Ishikawa (cell line): Measurements from ENCODE around the gene TRIM54.

ENCODE experiments used
- CEBPB ChIP-seq: IDR thresholded peaks from 2 replicates; pipeline ENCODE4 v1.6.1; 2012
- CREB1 ChIP-seq: IDR thresholded peaks from 2 replicates; pipeline ENCODE4 v1.6.1; 2012; ENCODE audit warnings: low read depth
- EGR1 ChIP-seq: IDR thresholded peaks from 2 replicates; pipeline ENCODE4 v1.6.1; 2012
- EP300 ChIP-seq: IDR thresholded peaks from 2 replicates; pipeline ENCODE4 v1.6.1; 2012; ENCODE audit warnings: borderline replicate concordance
- FOXM1 ChIP-seq: IDR thresholded peaks from 2 replicates; pipeline ENCODE4 v1.6.1; 2012; ENCODE audit warnings: low read depth, borderline replicate concordance
- NFIC ChIP-seq: IDR thresholded peaks from 2 replicates; pipeline ENCODE4 v1.6.1; 2012
- RAD21 ChIP-seq: IDR thresholded peaks from 2 replicates; pipeline ENCODE4 v1.6.1; 2012; ENCODE audit warnings: low read depth
- TAF1 ChIP-seq: IDR thresholded peaks from 2 replicates; pipeline ENCODE4 v1.6.1; 2012; ENCODE audit warnings: low read depth, mild to moderate bottlenecking
- TCF12 ChIP-seq: IDR thresholded peaks from 2 replicates; pipeline ENCODE4 v1.6.1; 2012; ENCODE audit warnings: low read depth
- TEAD4 ChIP-seq: IDR thresholded peaks from 2 replicates; pipeline ENCODE4 v1.6.1; 2012
- USF1 ChIP-seq: IDR thresholded peaks from 2 replicates; pipeline ENCODE4 v1.6.1; 2012
- YY1 ChIP-seq: IDR thresholded peaks from 2 replicates; pipeline ENCODE4 v1.6.1; 2012; ENCODE audit warnings: low read depth
- ZBTB7A ChIP-seq: IDR thresholded peaks from 2 replicates; pipeline ENCODE4 v1.6.1; 2012; ENCODE audit warnings: low read depth
- TF ChIP-seq, protein P1 (sequence below): IDR thresholded peaks from 2 replicates; pipeline ENCODE4 v1.6.1; 2012
- TF ChIP-seq, protein P2 (sequence below): IDR thresholded peaks from 2 replicates; pipeline ENCODE4 v1.6.1; 2012; ENCODE audit warnings: low read depth, mild to moderate bottlenecking

The TRIM54 gene

GRCh38 chr2:27315122-27315521, 32.9 kb downstream of the TRIM54 start:
- no peak for TF ChIP-seq CREB1
- TF ChIP-seq TEAD4: no peak
- TF ChIP-seq, protein P1, sequence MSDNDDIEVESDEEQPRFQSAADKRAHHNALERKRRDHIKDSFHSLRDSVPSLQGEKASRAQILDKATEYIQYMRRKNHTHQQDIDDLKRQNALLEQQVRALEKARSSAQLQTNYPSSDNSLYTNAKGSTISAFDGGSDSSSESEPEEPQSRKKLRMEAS: no peak
- TF ChIP-seq ZBTB7A: no peak
- TF ChIP-seq FOXM1: no peak
- no peak for TF ChIP-seq CEBPB
- TF ChIP-seq NFIC: no peak
- no peak for TF ChIP-seq USF1
- no peak for TF ChIP-seq RAD21
- TF ChIP-seq EP300: no peak
- no peak for TF ChIP-seq TAF1
- TF ChIP-seq YY1: no peak
- no peak for TF ChIP-seq TCF12
- TF ChIP-seq EGR1: no peak

DNA sequence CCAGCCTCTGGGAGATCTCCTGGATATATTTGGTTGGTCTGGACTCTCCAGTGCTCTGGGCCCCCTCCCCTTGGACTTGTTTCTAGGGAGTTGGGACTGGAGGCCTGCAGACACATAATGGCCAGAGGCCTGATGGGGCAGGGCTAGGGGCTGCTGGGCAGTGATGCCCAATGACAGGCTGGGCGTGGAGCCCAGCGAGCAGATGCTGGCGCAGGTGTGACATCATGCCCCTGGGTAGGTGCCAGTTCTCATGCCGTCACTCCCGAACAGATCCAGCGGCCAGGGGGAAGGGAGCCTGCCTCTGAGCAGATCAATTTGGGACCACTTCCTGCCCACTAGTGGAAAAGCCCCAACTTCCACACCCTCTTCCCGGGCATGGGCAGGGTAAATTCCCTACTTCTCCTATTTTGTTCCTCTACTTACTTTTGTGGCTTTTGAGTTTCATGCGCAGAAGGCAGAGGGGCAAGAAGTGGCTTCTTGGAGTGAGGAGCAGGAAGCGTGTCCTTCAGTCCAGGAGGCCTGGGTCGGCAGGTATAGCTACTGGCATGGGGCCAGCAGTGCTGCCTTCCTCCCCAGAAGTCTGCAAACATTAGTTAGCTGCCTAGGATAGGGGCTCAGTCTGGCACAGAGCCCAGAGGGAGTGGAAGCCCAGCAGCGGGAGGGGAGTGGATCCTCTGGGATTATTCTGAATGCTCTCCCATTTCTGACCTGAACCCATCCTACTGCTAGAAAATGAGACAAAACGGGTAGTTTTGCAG, 34.6 kb downstream of the TRIM54 start:
- TF ChIP-seq NFIC: 0 out of 2 replicates have a peak, but pooled peaks have one; percentile 31
- TF ChIP-seq, protein P2, sequence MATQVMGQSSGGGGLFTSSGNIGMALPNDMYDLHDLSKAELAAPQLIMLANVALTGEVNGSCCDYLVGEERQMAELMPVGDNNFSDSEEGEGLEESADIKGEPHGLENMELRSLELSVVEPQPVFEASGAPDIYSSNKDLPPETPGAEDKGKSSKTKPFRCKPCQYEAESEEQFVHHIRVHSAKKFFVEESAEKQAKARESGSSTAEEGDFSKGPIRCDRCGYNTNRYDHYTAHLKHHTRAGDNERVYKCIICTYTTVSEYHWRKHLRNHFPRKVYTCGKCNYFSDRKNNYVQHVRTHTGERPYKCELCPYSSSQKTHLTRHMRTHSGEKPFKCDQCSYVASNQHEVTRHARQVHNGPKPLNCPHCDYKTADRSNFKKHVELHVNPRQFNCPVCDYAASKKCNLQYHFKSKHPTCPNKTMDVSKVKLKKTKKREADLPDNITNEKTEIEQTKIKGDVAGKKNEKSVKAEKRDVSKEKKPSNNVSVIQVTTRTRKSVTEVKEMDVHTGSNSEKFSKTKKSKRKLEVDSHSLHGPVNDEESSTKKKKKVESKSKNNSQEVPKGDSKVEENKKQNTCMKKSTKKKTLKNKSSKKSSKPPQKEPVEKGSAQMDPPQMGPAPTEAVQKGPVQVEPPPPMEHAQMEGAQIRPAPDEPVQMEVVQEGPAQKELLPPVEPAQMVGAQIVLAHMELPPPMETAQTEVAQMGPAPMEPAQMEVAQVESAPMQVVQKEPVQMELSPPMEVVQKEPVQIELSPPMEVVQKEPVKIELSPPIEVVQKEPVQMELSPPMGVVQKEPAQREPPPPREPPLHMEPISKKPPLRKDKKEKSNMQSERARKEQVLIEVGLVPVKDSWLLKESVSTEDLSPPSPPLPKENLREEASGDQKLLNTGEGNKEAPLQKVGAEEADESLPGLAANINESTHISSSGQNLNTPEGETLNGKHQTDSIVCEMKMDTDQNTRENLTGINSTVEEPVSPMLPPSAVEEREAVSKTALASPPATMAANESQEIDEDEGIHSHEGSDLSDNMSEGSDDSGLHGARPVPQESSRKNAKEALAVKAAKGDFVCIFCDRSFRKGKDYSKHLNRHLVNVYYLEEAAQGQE: no peak
- TF ChIP-seq, protein P1: no peak
- no peak for TF ChIP-seq CEBPB
- TF ChIP-seq TCF12: no peak

- TF ChIP-seq USF1 (no peak), ZBTB7A (no peak), EGR1 (no peak), CEBPB (no peak), YY1 (0 out of 2 replicates have a peak, but pooled peaks have one; percentile 37), FOXM1 (no peak), CREB1 (peak; percentile 44; the same call in 1 of the 2 replicates), TEAD4 (no peak), NFIC (peak; percentile 70), TAF1 (no peak), RAD21 (peak; percentile 51), EP300 (no peak), TCF12 (peak; percentile 72; the same call in 1 of the 2 replicates)
- TF ChIP-seq, protein P2: no peak
- TF ChIP-seq, protein P1: 0 out of 2 replicates have a peak, but pooled peaks have one; percentile 20
Measured at GRCh38 chr2:27320958-27321543, 38.8 kb downstream of the TRIM54 start.

GRCh38 chr2:27322301-27322765, 40.1 kb downstream of the TRIM54 start:
- no peak for TF ChIP-seq EGR1

DNA sequence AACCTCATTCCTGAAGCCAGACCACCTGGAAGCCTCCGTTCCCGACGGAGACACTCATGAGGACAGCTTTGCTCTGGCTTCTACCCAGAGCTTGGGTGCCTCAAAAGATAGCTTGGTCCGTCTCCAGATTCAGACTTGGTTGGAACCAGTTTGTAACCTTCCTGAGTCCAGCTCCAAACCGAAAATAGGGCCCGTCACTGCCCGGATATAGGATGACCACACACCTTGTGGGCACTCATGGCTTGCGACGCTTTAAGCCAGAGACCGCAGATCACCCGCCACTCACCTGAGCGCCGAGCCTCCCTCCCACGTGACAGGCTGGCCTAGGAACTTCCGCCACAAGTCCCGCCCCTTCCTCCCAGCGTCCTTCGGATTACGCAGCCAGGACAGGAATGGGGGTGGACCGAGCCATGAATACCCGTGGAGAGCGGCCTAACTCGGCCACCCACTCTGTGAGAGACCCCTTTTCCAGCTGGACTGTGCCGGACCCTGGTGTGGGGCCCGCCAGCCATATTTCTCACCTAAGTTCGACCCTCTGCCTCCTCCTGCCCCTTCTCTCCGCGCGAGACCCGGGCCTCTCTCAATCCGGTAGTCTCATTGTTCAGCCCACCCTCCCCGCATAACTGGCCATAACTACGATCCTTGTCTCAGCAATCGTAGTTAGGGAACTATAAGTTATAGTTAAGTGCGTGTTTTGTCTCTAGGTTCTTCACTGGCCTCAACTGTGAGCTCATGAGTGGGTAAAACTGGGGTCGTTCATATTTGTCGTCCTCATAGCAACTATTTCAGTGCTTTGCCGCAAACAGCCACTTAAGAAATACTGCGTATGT, 40.8 kb downstream of the TRIM54 start, which contains the start of gene MPV17:
Gene MPV17, minus strand, starts transcription at position 332 of the 830 bp plus-strand sequence. CDS start 580 bp downstream, outside the sequence.
- TF ChIP-seq TEAD4: peak; percentile 13; the same call in 1 of the 2 replicates
- TF ChIP-seq, protein P2: no peak
- TF ChIP-seq TCF12: peak; percentile 51
- no peak for TF ChIP-seq CEBPB
- no peak for TF ChIP-seq EP300
- TF ChIP-seq EGR1: peak; percentile 36; the same call in 1 of the 2 replicates
- peak; percentile 79 for TF ChIP-seq YY1
- TF ChIP-seq, protein P1: peak; percentile 94
- TF ChIP-seq FOXM1: 0 out of 2 replicates have a peak, but pooled peaks have one; percentile 14
- no peak for TF ChIP-seq ZBTB7A
- no peak for TF ChIP-seq RAD21
- peak; percentile 58 for TF ChIP-seq CREB1
- TF ChIP-seq USF1: peak; percentile 98
- peak; percentile 91 for TF ChIP-seq TAF1
